Endothelial cell of umbilical vein (primary cell): ENCODE data around the gene CYP11A1. TPM values are rescaled to one million over a fixed set of nuclear protein-coding genes. Genes with fewer than 3 reads are reported as not detected.

Source experiments
- BruUV-seq: library from RNA; stranded (reverse); fragments of 400-500 nt; replicated peaks from 2 replicates; lab custom pipeline; 2021; lab: Mats Ljungman, UMichigan
- CTCF ChIA-PET: fragments of 300-600, 350-600 bp; sonication (Branson Sonifier 250); formaldehyde crosslinking; loops from one replicate; lab custom pipeline; 2021; ENCODE audit warnings: antibody characterized with exemption, inconsistent platforms; lab: Charles Lee
- POLR2A ChIA-PET: fragments of 300-600, 350-600 bp; sonication (Branson Sonifier 250); formaldehyde crosslinking; loops from one replicate; lab custom pipeline; 2021; ENCODE audit warnings: antibody characterized with exemption, inconsistent platforms; lab: Charles Lee
- DNase-seq: peaks from one replicate; pipeline ENCODE4 v3.0.0-alpha.2; 2011; ENCODE audit warnings: low read depth, low spot score
- FAIRE-seq: peaks from 2 replicates; lab custom pipeline; 2011; peaks lifted over from hg19 to GRCh38; lab: Jason Lieb, UNC
- H2AFZ ChIP-seq: 2 replicates; pipeline ENCODE4 v1.6.0; 2012; ENCODE audit warnings: low read depth, low read length, control low read depth, inconsistent platforms
- H3K27ac ChIP-seq: 2 replicates; pipeline ENCODE4 v1.5.1; 2011; ENCODE audit warnings: low read depth, mild to moderate bottlenecking, control low read depth, low read length, moderate library complexity; ENCODE audit not compliant: insufficient read depth
- H3K27me3 ChIP-seq, 2 experiments: 2 replicates each; pipeline versions ENCODE4 v1.6.0 to v1.6.1; 2011; ENCODE audit warnings: low read length in 2 of 2, mixed read lengths in 1 of 2; ENCODE audit not compliant: control insufficient read depth in 2 of 2, insufficient read depth in 2 of 2
- H3K36me3 ChIP-seq, 2 experiments: 2 replicates in 1 of 2; 3 replicates in 1 of 2; pipeline ENCODE4 v1.5.1; 2011; ENCODE audit warnings: low read length in 2 of 2, mild to moderate bottlenecking in 1 of 2, moderate library complexity in 1 of 2; ENCODE audit not compliant: control insufficient read depth in 2 of 2, insufficient read depth in 2 of 2; ENCODE audit errors: extremely low read depth in 1 of 2
- H3K4me1 ChIP-seq: 3 replicates; pipeline ENCODE4 v1.5.1; 2011; ENCODE audit warnings: mild to moderate bottlenecking, low read length; ENCODE audit not compliant: control insufficient read depth, insufficient read depth; ENCODE audit errors: extremely low read depth
- H3K4me2 ChIP-seq: 2 replicates; pipeline ENCODE4 v1.6.1; 2011; ENCODE audit warnings: low read length, control low read depth, mixed read lengths; ENCODE audit not compliant: insufficient read depth
- H3K4me3 ChIP-seq, 3 experiments: fragments of 200-600 bp in 1 of 3; sonication (generic), shearing (Covaris generic) in 1 of 3; replicated peaks in 1 of 3; 2 replicates each; pipeline ENCODE4 v1.5.1; 2011 to 2016; ENCODE audit warnings: control low read depth in 3 of 3, low read length in 3 of 3, mild to moderate bottlenecking in 2 of 3, inconsistent platforms in 1 of 3, low read depth in 1 of 3, moderate library complexity in 1 of 3; ENCODE audit not compliant: insufficient read depth in 1 of 3
- H3K79me2 ChIP-seq: 2 replicates; pipeline ENCODE4 v1.6.0; 2012; ENCODE audit warnings: low read length, inconsistent platforms; ENCODE audit not compliant: control insufficient read depth, insufficient read depth
- H3K9ac ChIP-seq: replicated peaks from 2 replicates; pipeline ENCODE3; 2011; ENCODE audit warnings: low read length, control low read depth; ENCODE audit not compliant: insufficient read depth; ENCODE audit errors: extremely low read depth
- H3K9me1 ChIP-seq: replicated peaks from 3 replicates; pipeline ENCODE4 v1.6.0; 2011; ENCODE audit warnings: mild to moderate bottlenecking, low read length; ENCODE audit not compliant: control insufficient read depth, insufficient read depth; ENCODE audit errors: extremely low read depth
- H3K9me3 ChIP-seq: replicated peaks from 2 replicates; pipeline ENCODE4 v1.5.1; 2012; ENCODE audit warnings: low read length, inconsistent platforms; ENCODE audit not compliant: control insufficient read depth, insufficient read depth
- H4K20me1 ChIP-seq: replicated peaks from 2 replicates; pipeline ENCODE3; 2011; ENCODE audit warnings: mild to moderate bottlenecking, low read length; ENCODE audit not compliant: control insufficient read depth, insufficient read depth; ENCODE audit errors: extremely low read depth
- EZH2 ChIP-seq: IDR thresholded peaks from 2 replicates; pipeline ENCODE4 v1.6.1; 2012; ENCODE audit warnings: borderline replicate concordance, low read depth, mild to moderate bottlenecking, moderate library complexity, low read length, inconsistent platforms; ENCODE audit not compliant: severe bottlenecking
- FOS ChIP-seq: IDR thresholded peaks from 2 replicates; pipeline ENCODE4 v1.6.1; 2011; ENCODE audit warnings: mild to moderate bottlenecking, low read length, moderate library complexity, borderline replicate concordance; ENCODE audit not compliant: insufficient read depth
- GATA2 ChIP-seq: IDR thresholded peaks from 2 replicates; pipeline ENCODE4 v1.7.0; 2011; ENCODE audit warnings: low read depth, mild to moderate bottlenecking, moderate library complexity, mixed read lengths, low read length; ENCODE audit not compliant: insufficient read length, insufficient read depth
- JUN ChIP-seq: IDR thresholded peaks from 2 replicates; pipeline ENCODE4 v1.6.1; 2011; ENCODE audit warnings: borderline replicate concordance, low read depth; ENCODE audit not compliant: insufficient read length, insufficient read depth
- MYC ChIP-seq: IDR thresholded peaks from one replicate; pipeline ENCODE4 v1.6.1; 2011; ENCODE audit warnings: mild to moderate bottlenecking, low read depth, low read length
- POLR2A ChIP-seq: IDR thresholded peaks from 2 replicates; pipeline ENCODE4 v1.6.1; 2012; ENCODE audit warnings: low read depth, mild to moderate bottlenecking, control low read depth, low read length
- POLR2AphosphoS5 ChIP-seq: IDR thresholded peaks from 2 replicates; pipeline ENCODE4 v1.6.1; 2012; ENCODE audit warnings: low read depth, mild to moderate bottlenecking, control low read depth, low read length, moderate library complexity; ENCODE audit not compliant: insufficient read depth
- dilution Hi-C: fragments of 300-500 bp; cut with MboI; formaldehyde crosslinking; loops from one replicate; pipeline ENCODE4 v1.15.0; 2019; ENCODE audit warnings: low sequenced_read_pairs; ENCODE audit not compliant: extremely low pct_ligation_motif_present
- intact Hi-C: fragments of 100-400 bp; cut with micrococcal nuclease; formaldehyde crosslinking; loops from one replicate; pipeline ENCODE4 v1.10.0; 2022
- polyA plus RNA-seq, 4 experiments: library from polyadenylated mRNA; depleted of rRNA in 3 of 4; stranded (reverse) in 3 of 4; unstranded in 1 of 4; fragments of >200 nt; gene quantifications; 2 replicates each; pipeline versions ENCODE4 v1.2.1 to v1.2.3, GENCODE V29; 2011 to 2012; ENCODE audit warnings: missing spikeins in 1 of 4
- total RNA-seq: library from RNA; stranded (reverse); gene quantifications from 2 replicates; pipeline ENCODE4 v1.2.3, GENCODE V29; 2021
- TF ChIP-seq, protein P1 (sequence below), 2 donors: IDR thresholded peaks; 1 replicate in 1 of 2; 2 replicates in 1 of 2; pipeline ENCODE4 v1.5.1; 2011; ENCODE audit warnings: low read length in 2 of 2, mild to moderate bottlenecking in 2 of 2, moderate library complexity in 2 of 2, control low read depth in 1 of 2, inconsistent platforms in 1 of 2, low read depth in 1 of 2; ENCODE audit not compliant: insufficient read depth in 1 of 2; ENCODE audit errors: extremely low read depth in 1 of 2
- TF ChIP-seq, protein P2 (sequence below): IDR thresholded peaks from 2 replicates; pipeline ENCODE4 v1.6.1; 2011; ENCODE audit not compliant: insufficient read depth, insufficient read length

The CYP11A1 gene
- total and polyA plus RNA-seq, 2 donors (not counting 3 experiments of a cell fraction or from before 2014, with no cell fraction given), result 0.08 TPM; not detected in 1

DNA sequence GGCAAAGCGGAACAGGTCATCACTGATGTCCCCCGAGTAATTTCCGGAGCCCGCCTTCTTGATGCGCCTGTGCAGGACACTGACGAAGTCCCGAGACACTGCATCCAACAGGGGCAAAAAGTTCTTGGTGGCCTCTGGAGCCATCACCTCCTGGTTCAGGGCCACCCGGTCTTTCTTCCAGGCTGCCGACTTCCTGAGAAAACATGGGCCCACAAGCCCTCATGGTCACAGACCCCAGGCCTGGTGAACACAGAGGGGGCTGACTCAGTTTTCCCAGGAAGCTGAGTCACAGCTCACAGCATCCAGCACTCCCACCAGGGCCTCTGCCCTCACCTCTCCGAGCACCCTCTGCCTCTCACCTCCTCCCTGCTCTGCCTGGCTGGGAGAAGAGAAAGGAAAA is 22.4 kb downstream of the CYP11A1 start:
- POLR2A ChIA-PET, result interaction anchor here (0.5 kb wide), 1 partner anchor 1223 kb away, joined by 5 read pairs; no protein-coding TSS in a partner anchor
- DNase-seq, result peak; percentile 50

DNA sequence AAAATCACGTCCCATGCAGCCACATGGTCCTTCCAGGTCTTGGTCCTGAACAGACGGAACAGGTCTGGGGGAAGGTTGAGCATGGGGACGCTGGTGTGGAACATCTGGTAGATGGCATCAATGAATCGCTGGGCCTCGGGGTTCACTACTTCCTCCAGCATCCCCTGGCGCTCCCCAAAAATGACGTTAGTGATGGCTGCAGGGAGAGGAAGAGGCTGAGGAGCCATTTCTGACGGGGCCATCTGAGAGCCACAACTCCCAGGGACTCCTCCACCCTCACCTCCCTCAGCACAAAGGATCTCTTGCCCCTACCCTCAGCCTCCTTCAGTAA is 23.7 kb downstream of the CYP11A1 start:
- no peaks in the 10 kb centered on the region for H4K20me1 ChIP-seq
- H3K27me3 ChIP-seq, result no peaks in the 10 kb centered on the region
- DNase-seq (no peak), FAIRE-seq (no peak)
- H2AFZ ChIP-seq, result no peak overlapping the region
- H3K9ac ChIP-seq, result no peak overlapping the region
- no peak overlapping the region for H3K27ac ChIP-seq
- no peak overlapping the region for H3K4me3 ChIP-seq
- no peak overlapping the region for H3K4me2 ChIP-seq
- no peaks in the 10 kb centered on the region for H3K36me3 ChIP-seq
- ChIA-PET CTCF (no interaction called here), POLR2A (no interaction called here)
- TF ChIP-seq, protein P1, sequence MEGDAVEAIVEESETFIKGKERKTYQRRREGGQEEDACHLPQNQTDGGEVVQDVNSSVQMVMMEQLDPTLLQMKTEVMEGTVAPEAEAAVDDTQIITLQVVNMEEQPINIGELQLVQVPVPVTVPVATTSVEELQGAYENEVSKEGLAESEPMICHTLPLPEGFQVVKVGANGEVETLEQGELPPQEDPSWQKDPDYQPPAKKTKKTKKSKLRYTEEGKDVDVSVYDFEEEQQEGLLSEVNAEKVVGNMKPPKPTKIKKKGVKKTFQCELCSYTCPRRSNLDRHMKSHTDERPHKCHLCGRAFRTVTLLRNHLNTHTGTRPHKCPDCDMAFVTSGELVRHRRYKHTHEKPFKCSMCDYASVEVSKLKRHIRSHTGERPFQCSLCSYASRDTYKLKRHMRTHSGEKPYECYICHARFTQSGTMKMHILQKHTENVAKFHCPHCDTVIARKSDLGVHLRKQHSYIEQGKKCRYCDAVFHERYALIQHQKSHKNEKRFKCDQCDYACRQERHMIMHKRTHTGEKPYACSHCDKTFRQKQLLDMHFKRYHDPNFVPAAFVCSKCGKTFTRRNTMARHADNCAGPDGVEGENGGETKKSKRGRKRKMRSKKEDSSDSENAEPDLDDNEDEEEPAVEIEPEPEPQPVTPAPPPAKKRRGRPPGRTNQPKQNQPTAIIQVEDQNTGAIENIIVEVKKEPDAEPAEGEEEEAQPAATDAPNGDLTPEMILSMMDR (IDR thresholded peaks at IDR 0.05; ENCODE audit: extremely low read depth in 1 of 2, insufficient read depth in 1 of 2, low read depth in 1 of 2, low read length in 2 of 2), result no peak
- TF ChIP-seq, protein P2, sequence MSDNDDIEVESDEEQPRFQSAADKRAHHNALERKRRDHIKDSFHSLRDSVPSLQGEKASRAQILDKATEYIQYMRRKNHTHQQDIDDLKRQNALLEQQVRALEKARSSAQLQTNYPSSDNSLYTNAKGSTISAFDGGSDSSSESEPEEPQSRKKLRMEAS, result no peak
- no peak for TF ChIP-seq MYC
- no peak for TF ChIP-seq GATA2
- TF ChIP-seq JUN, result no peak
- TF ChIP-seq FOS, result no peak
- no peak for TF ChIP-seq POLR2A
- TF ChIP-seq POLR2AphosphoS5, result no peak
- TF ChIP-seq EZH2, result no peak
- peaks cover 11% of the 10 kb centered on the region for H3K4me1 ChIP-seq
- intact Hi-C loops, result no loop called here
- H3K79me2 ChIP-seq, result no peaks in the 10 kb centered on the region
- no peaks in the 10 kb centered on the region for H3K9me3 ChIP-seq
- no TSS peak for BruUV-seq
- dilution Hi-C loops, result no loop called here
- H3K9me1 ChIP-seq, result no peaks in the 10 kb centered on the region

More for the DNA sequence above, 22.4 kb downstream of the CYP11A1 start:
- dilution Hi-C loops (no loop called here), intact Hi-C loops (no loop called here)
- FAIRE-seq, result peak; percentile 75
- Histone ChIP-seq H3K4me2 (peak overlapping the region; percentile 35), H3K79me2 (no peaks in the 10 kb centered on the region), H2AFZ (peak overlapping the region; percentile 33), H3K9me3 (no peaks in the 10 kb centered on the region), H3K4me3 (no peak overlapping the region), H3K36me3 (no peaks in the 10 kb centered on the region), H3K27ac (no peak overlapping the region), H3K9ac (no peak overlapping the region), H3K9me1 (no peaks in the 10 kb centered on the region), H3K27me3 (no peaks in the 10 kb centered on the region), H4K20me1 (no peaks in the 10 kb centered on the region), H3K4me1 (peaks cover 11% of the 10 kb centered on the region)
- TF ChIP-seq EZH2 (no peak), FOS (peak; percentile 52), JUN (peak; percentile 30)
- TF ChIP-seq, protein P2, result no peak
- no TSS peak for BruUV-seq
- CTCF ChIA-PET, result interaction anchor here (1.2 kb wide), 1 partner anchor 24 kb away, joined by 3 read pairs; no protein-coding TSS in a partner anchor
